ENCODE data around the gene PPEF1.
A peak's percentile ranks its signal among the peaks of the same experiment; 100 is the strongest.

PPEF1 gene

DNA sequence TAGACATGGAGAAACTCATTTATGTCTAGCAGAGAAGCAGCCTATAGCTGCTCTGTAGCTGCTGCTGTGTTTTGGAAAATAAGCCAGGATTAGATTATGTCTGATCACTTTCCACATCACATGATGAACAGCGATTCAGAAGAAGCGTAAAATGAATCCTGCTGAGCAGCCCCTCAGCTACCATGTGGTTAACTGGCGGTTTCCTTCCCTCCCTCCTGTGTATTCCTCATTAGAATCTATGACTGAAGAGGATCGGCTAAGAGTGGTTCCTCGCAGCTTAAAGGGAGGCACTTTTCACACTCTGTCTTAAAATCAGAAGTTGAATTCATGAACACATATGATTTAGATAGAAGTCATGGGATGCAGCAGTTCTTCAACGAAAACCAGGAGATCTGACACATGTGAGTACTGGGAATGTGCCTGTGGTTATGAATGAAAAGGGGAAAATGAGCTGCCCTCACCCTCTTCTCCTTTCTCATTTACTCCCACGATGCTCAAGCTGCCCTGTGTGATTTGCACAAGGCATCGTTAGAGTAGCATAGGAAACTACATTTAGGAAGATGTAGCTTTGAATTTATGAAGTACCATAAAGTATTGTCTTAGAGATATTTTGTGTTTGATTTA is at the start of gene PPEF1:
TSS of gene PPEF1 (plus strand) at position 220 of the 624 bp plus-strand sequence. CDS start at position 356, 136 bp downstream.
- DNase-seq = no peak

DNA sequence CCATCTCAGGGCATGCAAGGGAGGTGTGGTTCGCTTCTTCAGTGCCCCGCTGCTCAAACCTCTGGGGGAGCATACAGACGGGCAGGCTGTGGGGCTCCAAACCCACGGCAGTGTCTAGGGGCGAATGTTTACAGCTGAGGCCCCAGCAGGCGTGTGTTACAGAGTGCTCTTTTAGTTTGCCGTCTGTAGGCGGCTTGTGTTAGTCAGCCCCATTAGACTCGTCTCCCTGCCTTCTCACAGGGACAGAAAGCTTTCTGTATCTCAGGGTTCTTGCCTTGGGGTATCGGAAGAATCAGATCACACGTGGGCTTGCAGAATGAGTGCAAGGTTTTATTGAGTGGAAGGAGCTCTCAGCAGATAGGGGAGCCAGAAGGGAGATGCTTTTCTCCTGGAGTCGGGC is 46.2 kb upstream of the PPEF1 start:
- DNase-seq = no peak

DNA sequence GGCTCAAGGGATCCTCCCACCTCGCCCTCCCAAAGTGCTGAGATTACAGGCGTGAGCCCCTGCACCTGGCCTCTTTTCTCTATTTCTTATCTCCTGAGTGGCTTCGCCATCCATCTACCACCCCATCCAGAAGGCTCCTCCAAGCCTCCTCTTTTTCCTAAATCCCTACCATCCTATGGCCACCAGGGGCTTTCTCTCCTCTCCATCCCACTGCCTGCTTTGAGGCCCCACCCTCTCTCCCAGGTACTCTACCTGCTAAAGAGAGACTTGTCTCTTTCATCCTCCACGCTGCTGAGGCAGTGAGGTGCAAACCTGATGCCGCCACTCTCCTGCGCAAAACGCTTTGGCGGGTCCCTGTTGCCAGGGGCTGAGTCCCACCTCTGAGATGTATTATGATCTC is 42.5 kb upstream of the PPEF1 start:
- no peak for DNase-seq

DNA sequence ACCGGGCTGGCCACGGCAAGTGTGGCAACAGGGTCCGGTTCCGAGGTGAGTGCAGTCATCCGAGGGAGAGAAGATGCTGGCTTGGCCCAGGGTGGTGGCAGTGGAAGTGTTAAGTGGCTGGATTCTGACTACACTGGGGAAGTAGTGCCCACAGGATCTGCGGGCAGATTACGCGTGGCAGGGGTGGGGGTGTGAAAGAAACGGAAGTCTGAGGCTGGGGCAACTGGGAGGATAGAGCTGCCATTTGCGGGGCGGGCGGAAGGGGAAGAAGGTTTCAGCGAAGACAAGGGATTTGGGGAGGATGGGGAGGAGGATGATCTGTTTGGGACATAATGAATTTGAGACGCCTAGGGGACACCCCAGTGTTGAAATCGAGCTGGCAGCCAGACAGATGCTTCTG is 40.8 kb upstream of the PPEF1 start:
- DNase-seq = no peak

GRCh38 chrX:18668071-18668835 is 39.2 kb upstream of the PPEF1 start:
- DNase-seq = no peak

- DNase-seq = no peak
Measured at GRCh38 chrX:18672008-18672407, 35.4 kb upstream of the PPEF1 start, which contains the start of gene RS1. Gene RS1 (minus strand): TSS chrX:18672108. CDS start chrX:18672068, 40 bp downstream.

DNA sequence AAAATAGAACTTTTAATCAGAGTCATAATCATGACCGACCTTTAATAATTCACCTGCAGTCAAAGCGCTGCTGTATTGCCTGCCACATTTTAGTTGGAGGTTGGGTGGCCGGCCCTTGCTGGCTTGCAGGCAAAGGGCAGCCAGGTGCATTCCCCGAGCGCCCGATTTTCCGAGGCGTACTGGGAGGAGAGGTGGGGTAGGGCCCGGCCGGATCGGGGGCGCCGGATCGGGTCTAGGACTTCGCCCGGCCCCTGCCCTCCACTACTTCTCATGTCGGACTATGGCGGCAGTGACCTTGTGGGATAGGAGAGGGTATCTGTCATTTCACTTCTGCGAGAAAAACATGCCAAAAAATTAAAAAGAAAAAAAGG is 33.0 kb upstream of the PPEF1 start:
- peak; percentile 37 for DNase-seq

DNA sequence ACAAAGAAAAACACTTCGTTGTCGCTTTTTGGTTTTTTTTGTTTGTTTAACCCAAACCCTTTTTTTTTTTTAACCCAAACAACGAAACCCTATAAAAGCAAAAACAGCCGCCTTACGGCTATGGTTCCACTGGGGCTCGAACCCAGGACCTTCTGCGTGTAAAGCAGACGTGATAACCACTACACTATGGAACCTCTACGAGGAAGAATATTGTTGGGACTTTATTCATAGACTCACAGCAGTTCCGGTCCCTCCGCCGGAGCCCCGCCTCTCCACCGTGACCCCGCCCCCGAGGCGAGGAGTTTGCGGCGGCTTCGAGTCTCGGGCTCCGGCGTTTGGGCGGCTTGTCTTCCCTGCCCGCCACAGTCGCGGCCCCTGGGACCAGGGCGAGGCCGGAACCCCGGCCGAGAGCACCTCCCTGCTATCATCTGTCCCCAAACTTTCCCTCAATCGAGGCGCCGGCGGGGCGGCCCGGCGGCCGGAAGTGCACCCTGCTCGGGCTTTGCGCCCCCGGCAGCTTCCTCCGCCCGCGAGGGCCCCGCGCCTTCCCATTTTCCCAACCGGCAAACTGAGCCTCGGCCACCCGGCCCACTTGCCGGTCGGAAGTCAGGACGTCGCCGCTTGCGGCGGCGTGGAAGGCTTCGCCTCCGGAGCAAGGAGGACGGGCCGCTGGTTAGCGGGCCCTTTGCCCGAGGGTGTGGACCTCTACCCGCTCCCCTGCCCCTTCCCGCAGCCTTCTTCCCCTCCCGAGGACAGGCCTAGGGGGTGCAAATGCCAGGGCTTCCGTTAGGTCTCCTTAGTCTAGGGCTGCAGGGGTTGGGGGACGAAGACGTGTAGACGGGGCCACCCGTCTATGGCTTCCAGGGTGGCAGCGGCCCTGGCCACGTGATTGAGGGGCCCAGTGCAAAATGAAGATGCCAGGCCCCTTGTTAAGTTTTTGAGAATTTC is 32.4 kb upstream of the PPEF1 start:
- DNase-seq = peak; percentile 71

DNA sequence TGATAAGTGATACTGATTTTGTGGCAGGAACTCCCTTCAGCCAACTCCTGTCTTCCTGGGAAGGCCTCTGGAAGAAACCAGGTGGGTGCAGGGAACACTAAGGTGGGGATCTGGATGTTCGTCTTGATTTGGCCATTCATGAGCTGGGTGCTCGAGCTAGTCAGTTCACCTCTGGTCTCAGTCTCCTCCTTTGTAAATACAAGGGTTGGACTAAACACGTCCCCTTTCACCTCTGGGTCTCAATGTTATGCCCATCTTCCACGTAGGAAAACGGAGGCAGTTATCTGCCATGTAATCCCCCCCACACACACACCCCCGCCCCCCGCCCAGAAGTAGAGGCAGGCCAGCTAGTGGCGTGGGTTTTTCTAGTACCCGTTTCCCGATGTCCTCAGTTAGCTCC is 31.4 kb upstream of the PPEF1 start:
- DNase-seq = no peak

DNA sequence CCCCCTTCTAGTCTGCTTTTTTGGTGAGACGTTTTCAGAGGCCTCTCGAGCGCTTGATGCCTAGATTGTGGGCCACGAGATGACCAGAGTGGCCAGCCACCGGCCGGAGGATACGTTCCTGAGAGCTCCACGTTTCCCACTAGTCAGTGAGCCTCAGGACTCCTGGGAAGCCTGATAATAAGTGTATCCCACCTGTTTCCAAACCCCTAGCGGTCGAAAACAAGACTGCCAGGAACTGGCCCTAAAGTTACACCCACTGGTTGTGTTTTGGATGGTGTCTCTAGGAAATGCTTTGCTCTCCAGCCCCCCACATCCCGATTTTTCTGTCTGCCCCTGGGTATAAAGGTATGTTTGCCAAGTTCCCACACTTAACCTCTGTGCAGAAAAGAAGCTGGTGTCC is 31.0 kb upstream of the PPEF1 start:
- no peak for DNase-seq

DNA sequence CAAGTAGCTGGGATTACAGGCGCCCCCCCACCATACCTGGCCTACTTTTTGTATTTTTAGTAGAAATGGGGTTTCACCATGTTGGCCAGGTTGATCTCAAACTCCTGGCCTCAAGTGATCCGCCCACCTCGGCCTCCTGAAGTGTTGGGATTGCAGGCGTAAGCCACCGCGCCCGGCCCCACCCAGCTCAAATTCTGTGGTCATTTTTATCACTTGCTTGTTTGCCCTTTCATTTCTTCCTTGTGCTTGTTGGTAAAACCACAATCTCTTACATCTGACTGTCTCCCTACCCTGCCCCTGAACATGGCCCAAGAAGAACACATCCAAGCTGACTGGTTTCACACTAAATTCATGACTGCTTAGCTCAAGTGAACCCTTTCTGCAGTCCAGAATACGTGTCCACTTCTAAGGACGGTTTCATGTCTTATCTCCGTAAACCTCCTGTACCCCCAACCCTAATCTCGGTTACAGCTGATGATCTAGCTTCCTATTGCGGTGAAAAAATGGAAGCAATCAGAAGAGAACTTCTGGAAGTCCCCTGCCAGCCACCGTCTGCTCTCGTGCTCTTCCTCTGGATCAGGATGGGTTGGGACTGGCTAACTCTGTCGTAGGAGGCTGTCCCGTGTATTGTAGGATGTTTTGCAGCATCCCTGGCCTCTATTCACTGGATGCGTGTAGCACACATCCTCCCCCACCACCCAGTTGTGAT is 30.1 kb upstream of the PPEF1 start:
- DNase-seq = no peak

DNA sequence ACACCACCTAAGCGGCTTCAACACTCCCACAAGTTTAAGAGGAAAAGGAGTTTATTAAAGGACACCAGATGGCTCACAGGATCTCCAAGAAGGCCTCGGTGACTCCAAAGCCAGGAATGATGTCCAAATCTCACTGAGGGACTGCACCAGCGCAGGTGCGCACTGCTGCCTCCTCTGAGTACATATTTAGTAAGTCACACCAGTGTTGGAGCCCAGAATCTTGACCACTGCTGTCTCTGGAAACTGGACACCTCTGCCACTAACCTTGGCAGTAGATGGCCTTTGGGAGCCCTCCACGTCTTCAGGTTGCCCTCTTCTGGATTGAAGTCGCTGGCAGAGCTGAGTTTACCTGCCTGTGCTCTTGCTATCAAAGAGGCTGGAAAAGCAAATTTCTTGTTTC is 25.4 kb upstream of the PPEF1 start:
- DNase-seq = no peak

DNA sequence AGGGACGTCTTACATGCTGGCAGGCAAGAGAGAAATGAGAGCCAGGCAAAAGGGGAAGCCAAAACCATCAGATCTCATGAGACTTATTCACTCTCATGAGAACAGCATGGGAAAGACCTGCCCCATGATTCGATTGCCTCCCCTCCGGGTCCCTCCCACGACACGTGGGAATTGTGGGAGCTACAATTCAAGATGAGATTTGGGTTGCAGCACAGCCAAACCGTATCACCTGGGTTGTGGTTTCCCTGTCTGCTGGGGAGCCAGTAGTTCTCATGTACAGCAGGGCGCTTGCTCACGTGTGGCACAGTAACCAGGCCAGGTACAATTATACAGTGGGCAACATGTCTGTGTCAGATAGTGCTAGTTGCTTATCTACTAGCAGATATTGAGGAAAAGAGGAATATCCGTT is 24.5 kb upstream of the PPEF1 start:
- DNase-seq = no peak

- no peak for DNase-seq
Measured at GRCh38 chrX:18687856-18688495, 19.5 kb upstream of the PPEF1 start.

GRCh38 chrX:18691431-18691830 is 16.0 kb upstream of the PPEF1 start:
- DNase-seq = no peak

GRCh38 chrX:18692541-18692940 is 14.9 kb upstream of the PPEF1 start:
- no peak for DNase-seq

DNA sequence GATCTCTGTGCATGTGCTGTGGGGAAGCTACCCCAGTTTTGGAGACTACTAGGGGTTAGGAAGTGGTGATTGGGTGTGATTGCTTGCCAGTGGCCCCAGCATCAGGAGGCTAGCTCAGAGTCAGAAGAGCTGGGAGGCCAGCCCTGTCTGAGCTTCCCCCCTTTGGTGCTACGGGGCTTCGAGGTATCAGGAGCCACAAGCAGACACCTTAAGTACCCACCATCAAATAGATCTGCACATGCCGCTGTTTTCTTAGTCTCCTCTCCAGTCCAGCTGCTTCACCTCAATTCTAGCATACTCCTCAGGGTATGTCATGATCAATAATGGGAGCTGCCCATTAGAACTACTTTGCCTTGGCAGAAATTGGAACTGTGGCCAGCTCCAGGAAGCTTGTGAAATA is 10.8 kb upstream of the PPEF1 start:
- no peak for DNase-seq

- no peak for DNase-seq
Measured at GRCh38 chrX:18698737-18699650, 8.5 kb upstream of the PPEF1 start.

- no peak for DNase-seq
Measured at GRCh38 chrX:18701621-18702361, 5.7 kb upstream of the PPEF1 start.

All from NCI-H1105 (cell line).